ENCODE data around the gene ACOXL.
A peak's percentile ranks its signal among the peaks of the same experiment; 100 is the strongest.

ACOXL gene

DNA sequence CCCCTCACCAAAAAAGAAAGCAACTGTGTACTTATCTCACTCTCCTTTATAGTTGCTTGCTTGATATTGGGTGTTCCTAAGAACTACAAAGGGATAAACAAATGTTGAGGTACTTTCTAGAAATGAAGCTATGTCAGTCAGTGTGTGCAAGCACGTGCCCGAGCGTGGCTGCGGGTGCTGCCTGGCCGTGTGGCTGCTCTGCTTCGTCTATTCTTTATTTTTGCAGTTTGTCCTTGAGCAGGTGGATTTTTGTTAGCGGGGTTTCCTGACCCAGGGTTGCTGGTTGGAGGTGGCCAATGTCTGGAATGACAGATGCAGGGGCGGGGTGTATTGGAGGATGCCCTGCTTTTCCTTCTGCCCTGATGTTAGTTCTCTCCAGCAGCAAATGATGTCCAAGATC lies 62.6 kb downstream of the ACOXL start:
- DNase-seq (ENCODE audit: low spot score), result no peak

DNA sequence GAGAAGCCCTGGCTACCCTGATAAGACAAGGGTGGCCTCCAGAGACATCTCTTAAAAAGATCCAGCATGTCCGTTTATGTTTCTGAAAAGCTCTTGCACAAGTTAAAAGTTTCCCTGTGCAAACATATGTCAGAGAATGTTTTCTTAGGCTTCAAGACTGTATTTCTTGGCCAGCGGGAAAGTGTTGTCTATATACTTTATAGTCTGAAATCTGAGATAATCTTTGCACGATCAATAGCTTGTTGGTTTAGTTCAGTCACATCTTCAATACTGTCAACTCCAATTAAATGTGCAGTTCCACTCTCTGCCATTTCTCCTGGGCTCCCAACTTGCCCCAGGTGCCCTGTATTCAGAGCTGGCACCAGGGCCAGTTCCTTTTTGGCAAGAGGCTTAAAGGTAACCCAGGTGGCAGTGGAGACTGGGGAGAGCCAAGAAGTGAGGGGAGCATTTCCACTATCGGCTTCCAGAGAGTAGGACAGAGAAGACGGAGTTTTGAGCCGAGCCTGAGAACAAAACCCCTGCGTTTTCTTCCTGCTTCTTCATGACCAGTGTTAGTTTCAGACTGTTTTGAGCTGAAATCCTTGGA lies 64.4 kb downstream of the ACOXL start:
- no peak for DNase-seq (ENCODE audit: low spot score)

DNA sequence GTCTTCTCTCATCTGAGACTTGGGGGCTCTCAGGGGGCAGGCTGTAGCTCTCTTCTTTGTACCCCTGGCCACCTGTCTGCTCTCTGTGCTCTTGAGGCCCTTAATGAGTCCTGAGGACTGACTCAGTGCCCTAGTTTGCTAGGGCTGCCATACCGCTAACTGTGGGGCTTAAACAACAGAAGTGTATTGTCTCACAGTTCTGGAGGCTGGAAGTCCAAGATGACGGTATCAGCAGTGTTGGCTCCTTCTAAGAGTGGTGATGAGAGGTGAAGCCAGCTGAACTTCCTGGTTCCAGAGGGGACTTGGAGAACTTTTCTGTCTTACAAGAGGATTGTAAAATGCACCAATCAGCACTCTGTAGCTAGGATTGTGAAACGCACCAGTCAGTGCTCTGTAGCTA lies 67.0 kb downstream of the ACOXL start:
- DNase-seq (ENCODE audit: low spot score), result no peak

DNA sequence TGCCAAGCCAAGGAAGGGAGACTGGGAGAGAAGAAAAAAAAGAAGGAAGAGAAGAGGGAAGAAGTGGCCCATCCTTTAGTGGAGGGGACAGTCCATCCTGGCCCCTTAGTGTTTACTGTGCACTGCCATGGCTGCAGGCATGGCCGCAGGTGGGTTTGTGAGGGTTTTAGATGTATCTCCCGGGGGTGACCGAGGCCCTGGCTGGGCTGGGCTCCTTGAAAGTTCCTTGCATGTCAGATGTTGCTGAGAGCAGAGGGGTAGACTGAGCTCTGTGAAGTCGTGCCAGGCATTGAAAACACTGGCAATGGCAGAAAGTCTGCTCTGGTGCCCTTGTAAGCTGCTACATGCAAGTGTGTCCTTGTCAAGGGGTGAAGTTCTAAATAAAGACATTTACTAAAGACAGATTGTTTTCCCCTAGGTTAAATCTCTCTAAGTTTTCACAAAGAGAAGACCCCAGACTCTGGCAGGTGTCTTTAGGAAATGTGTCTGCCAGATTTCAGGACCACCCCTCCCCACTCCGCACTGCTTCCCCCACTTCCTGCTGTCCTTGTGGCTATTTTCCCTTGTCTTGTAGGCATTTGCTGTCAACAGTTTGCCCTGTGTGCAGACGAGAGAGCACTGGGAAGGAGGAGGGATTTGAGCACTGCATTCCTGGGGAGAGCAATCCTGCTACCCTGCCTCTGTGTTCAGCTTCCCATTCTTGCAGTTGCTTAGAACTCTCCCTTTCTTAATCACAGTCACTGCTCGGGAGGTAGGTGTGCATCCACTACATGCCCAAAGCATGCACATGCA lies 68.4 kb downstream of the ACOXL start:
- no peak for DNase-seq (ENCODE audit: low spot score)

DNA sequence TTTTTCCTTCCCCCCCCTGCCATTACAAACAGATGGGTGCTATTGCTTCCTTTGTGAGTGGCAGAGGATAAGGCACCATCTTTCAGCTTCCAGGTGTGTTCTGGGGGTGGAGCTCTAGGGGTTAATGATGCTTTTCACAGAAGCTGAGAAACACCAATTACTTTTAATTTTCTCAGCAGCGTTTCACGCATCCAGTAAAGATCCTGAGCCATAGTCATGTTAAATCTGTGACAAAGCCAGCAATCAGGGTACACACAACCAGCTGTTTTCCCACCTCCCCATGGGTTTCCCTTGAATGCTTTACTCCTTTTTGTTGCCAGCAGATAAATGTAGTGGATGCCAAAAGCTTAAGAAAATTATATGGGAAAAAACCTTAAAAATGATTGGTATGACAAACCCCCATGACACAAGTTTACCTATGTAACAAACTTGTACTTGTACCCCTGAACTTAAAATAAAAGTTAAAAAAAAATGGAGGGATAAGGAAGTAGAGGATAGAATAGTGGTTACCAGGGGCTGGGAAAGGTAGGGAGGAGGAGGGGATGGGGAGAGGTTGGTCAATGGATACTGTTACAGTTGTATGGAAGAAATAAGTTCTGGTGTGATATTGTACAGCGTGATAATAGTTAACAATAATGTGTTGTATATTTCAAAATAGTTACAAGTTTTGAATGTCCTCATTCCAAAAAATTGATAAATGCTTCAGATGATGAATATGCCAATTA lies 70.0 kb downstream of the ACOXL start:
- DNase-seq (ENCODE audit: low spot score), result no peak

DNA sequence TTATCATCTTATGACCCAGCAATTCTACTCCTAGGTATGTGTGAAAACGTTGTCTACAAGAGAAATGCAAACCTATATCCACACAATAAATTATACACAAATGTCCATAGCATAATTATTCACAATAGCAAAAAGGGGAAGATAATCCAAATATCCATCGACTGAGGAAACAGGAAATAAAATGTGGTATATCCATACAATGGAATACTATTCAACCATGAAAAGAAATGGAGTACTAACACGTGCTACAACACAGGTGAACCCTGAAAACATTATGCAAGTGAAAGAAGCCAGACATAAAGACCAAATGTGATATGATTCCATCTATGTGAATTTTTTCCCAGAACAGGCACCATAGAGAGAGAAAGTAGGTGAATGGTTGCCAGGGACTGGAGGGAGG lies 72.1 kb downstream of the ACOXL start:
- no peak for DNase-seq (ENCODE audit: low spot score)

DNA sequence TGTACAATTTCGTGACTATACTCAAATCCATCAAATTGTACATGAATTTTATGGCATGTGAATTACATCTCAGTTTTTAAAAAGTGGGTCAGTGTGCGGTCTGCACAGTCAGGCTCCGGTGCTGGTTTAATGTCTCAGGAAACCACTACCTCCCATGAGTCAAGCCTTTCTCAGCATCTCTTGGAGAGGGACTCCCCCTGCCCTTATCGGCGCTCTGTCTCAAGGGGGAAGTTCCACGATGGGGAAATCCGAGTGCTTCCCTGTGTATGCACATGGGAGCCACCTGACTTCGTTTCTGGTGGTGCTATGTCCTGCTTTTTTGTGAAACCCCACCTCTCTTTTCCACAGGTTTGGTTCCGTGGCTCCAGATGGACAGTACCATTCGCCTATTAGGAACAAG lies 72.5 kb downstream of the ACOXL start:
- DNase-seq (ENCODE audit: low spot score), result peak; percentile 45

DNA sequence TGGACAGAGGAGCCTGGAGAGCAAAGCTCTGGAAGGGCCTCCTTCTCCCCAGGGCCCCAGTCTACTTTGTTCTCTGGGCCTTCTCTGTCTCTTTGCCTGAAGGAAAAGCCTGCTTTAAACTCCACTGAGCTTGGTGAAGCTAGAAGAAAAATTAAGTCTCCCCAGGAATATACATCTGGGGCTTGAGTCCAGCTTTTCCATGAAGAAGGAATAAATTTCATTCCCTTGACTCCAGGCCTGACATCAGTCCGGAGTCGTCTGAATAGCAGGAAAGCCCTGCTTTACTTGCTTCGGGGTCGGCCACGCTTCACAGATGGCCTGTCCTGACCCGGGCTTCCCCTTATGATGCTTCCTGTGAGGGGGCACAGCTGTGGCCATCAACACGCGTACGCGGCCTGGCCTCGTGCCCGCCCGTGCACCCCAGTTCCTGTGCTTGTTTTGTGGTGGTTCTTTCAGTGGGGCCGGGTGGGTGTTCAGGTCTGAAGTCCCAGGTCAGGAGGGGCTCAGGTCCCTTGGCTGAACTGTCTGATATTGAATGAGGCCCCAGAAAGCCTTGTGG lies 73.6 kb downstream of the ACOXL start:
- DNase-seq (ENCODE audit: low spot score), result no peak

DNA sequence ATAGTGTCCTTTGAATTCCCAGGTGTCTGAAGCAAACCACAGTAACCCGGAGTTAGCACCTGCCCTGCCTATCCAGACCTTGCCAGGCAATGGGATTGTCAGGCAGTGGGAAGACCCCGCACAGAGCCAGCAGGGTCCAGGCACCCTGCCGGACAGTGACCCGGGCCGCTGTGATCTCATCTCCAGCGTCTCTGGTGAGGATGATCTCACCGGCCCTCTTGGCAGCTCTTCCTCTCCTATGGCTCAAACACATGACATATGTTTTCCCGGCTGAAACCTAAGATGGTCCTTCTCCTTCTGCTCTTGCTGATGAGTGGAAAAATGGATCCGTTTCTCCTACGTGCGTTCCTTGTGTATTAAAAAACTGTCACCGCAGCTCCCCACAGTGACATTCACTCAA lies 75.1 kb downstream of the ACOXL start:
- no peak for DNase-seq (ENCODE audit: low spot score)

DNA sequence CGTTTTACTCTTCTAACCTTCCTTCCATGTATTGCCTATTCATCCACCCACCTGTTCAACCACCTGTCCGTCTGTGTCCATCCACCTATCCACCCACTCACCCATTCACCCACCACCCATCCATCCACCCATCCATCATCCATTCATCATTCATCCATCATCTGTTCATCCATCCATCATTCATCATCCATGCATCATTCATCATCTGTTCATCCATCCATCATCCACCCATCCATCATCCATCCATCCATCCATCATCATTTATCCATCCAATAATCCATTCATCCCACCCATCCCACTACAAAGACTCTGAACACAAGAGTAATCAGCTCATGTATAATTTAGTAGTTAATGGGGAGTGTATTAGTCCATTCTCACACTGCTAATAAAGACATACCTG lies 78.0 kb downstream of the ACOXL start:
- DNase-seq (ENCODE audit: low spot score), result no peak

DNA sequence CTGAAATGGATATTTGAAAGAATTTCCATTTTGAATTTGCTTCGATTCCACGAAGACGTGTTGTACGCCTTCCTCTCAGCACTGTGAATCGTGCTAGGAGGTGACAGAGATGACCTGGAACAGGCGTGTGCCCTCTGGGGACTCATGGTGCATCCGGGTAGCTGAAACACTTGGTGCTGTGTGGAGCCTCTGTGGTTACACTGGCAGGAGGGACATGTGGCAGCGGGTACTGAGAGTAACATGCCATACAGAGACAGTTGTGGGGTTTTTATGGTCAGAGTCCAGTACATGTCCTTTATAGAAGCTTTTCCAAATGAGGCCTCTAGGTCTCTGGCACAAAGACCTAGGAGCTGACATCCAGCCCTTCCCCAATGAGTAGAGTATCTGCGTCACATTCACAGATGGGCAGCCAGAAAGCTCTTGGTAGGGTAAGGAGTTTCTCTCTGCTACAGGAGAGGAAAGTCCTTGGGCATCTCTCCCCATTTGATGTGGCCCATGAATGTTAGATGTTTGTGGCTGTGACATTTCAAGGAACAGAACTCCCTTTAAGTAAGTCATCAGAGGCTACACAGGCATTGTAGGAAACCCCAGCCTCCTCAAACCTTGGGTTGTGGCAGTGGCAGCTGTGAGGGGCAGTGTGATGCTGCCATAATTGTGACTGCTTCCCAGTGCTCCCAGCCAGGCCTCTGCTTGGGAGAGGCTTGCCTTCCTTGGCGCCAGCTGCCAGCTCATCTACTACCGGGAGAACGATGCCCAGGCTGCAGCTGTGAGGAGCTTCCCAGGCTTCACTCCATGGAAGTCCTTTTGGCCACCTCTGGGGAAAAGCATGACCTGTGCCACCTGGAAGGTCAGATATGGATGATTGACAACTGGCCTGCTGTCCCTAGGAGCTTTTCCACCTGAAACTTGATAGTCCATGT lies 80.6 kb downstream of the ACOXL start:
- DNase-seq (ENCODE audit: low spot score), result no peak

DNA sequence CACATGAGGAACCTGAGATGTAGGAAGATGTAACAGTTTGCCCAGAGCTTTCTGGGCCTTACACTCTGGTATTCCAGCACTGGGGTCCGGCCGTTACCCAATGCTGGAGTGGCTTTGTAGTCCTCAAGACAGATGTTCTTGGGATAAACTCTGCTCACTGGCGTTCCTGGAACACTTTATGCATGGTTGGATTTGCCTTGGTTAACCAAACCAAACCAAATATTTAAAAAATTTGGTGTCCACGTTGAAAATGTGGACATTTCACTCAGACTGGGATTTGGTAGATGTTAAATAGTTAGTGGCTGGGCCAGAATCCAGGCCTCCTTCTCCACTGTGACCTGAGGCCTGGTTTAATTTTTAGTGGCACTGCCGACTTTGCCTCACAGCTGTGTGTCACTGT lies 81.5 kb downstream of the ACOXL start:
- DNase-seq (ENCODE audit: low spot score), result no peak

DNA sequence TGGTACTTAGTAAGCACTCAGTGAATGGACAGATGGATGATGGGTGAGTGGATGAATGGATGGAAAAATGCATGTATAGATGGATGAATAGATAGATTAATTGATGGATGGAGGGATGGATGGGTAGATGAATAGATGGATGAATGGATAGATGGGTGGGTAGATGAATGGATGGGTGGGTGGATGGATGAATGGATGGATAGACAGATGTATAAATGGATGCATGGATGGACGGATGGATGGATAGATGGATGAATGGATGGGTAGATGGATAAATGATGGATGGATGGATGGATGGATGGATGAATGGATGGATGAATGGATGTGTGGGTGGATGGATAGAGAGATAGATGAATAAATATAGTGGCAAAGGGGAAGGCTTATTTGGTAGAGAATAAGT lies 83.6 kb downstream of the ACOXL start:
- no peak for DNase-seq (ENCODE audit: low spot score)

DNA sequence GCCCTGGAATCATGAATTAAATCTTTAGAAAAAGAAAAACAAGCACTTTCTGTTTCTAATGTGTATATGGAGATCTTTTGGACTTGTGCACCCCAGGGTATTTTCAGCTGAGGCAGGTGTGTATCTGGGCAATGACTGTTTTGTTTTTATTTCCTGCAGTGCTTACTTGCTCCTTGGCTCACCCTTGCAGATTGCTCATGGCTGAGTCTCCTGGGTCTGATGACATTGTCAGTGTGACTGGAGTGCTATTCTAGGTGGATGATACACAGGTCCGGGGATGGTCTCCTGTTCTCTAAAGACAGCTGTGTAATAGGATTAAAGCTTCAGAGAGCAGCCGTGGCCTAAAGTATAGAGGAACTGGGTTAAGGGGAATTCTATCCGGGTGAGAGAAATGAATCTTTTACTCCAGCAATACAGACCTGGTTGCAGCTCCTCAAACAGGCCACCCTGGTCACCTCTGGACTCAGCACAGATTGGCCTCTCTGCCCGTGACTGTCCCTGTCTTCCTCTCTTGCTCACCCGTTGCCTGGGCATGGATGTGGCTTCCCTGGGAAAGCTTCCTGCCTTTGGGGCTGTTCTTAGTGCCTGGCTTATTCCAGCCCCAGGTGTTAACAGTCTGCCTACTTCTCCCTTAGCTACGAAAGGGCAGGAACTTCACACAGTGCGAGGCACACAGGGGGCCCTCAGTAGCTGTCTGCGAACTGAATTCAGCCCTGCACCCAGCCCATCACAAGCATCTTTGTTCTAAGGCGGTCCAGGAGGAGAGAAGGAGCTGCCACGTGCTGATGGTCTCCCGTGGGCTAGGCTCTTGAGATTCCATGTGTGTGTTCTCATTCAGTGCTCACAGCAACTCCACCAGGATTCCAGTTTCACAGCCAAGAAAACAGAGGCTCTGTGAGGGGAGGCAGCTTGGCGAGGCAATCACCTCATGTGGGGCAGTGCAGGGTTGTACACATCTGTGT lies 84.3 kb downstream of the ACOXL start:
- DNase-seq (ENCODE audit: low spot score), result no peak

DNA sequence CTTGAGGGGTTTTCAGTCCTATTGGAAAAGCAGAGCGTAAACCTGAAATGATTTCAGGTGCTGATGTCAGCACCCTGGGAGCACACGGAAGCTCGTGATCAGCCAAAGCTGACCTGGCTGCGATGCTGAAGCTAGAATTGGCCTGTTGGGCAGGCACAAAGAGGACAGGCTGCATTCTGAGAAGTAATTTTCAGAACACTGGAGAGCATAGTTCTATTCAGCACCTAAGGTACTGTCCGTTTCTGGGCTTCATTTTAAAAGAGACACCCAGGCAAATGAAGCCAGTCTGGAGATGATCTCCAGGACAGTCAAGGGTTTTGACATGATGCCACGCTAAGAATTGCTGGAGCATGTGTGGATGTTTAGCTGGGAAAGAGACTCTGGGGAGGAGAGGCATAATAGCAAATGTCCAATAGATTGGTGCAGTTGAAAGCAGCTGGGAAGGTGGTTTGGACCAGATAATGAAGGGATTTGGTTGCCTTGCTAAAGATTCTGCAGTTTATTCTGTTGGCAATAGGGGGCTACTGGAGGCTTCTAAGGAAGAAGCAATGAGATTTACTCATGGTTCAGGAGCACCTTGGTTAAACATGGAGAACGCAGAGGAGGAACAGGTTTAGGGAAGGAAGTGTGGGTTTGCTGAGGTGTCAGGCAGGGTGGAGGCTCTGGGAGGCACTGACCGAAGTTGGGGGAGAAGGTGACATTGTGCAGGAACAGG lies 86.6 kb downstream of the ACOXL start:
- DNase-seq (ENCODE audit: low spot score), result no peak

DNA sequence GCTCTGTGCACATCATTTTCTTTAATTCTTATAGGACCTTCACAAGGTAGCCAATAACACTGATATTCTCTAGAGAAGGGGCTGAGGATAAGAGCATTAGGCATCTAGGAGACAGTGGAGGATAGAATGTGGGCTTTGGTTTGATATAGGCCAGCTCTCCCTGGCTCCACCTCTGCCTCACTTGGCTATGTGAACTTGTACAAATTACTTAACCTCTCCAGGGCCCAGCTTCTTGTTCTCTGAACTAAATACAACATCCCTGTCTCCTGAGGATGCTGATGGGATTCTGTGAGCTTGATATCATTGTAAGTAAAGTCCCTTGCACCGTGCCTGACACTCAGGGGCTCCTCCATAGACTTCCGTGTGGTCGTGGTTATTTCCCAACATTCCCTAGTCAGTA lies 87.3 kb downstream of the ACOXL start:
- no peak for DNase-seq (ENCODE audit: low spot score)

DNA sequence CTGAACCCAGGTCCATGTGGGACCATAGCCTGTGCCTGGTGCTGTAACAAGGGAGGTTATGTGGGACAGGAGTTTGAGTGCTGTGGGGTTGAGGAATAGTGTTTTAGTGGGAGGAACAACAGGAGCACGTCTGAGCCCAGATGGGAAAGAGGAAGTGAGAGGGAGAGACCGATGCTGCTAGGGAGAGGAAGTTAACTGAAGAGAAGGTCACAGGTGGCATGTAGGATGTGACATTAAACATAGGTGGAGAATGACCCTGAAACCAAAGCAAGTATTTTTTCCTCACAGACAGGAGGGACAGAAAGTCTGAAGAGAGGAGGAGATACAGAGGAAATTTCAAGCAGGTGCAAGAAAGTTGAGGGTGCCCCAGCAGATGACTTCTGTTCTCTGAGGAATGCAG lies 87.8 kb downstream of the ACOXL start:
- DNase-seq (ENCODE audit: low spot score), result no peak

DNA sequence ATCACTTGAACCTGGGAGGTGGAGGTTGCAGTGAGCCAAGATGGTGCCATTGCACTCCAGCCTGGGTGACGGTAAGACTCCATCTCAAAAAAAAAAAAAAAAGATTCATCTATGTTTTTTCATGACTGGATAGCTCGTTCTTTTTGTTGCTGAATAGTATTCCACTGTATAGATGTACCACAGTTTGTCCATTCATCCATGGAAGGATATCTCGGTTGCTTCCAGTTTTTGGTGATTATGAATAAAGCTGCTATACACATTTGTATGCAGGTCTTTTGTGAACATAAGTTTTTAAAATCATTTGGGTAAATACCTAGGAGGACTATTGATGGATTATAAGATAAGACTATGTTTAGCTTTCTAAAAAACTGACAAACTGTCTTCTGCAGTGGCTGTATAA lies 90.8 kb downstream of the ACOXL start:
- no peak for DNase-seq (ENCODE audit: low spot score)

DNA sequence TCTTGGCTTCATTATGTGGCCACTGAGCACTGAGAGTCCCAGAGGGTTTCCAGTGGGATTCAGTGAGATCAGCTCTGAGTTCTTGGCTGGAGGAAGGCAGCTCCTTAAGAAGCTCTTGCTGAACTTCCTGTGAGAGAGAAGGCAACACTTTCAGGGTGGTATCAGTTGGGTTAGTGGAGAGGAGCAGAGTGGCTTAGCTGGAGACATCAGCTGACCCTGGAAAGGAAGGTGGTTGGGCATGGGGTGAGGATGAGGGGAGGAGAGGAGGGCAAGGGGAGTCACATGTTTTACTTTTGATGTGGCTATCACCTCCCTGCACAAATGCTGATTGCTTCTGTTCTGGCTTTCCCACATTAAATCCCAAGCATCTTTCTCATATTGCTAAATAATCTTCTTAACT lies 95.1 kb downstream of the ACOXL start:
- DNase-seq (ENCODE audit: low spot score), result no peak

DNA sequence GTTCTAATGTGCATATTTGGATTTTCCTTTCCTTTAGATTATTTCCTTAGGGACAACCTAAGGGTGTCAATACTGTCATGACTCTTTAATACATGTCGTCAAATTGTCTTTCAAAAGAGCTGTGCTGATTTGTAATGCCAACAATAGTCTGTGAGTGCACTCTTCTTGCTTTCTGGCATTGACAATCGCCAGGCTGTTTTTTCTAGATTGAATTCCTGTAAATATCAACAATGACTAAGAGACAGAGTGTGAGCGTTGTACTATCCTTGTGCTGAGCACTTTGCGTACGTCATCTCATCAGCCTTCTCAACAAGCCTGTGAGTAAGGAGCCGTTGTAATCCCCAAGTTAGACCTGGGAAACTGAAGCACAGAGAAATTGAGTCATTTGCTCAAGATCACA lies 96.0 kb downstream of the ACOXL start:
- DNase-seq (ENCODE audit: low spot score), result no peak

All from CD4-positive, alpha-beta T cell treated with Interleukin-15 for 4 hours (primary cell).